GM12891 (cell line): ENCODE data around the gene PCSK5.

Experiments
- POLR2A ChIP-seq: IDR thresholded peaks from 2 replicates; pipeline ENCODE4 v1.6.1; 2011; ENCODE audit warnings: low read depth, low read length, control low read depth
- POLR2AphosphoS5 ChIP-seq: IDR thresholded peaks from 2 replicates; pipeline ENCODE4 v1.6.1; 2011; ENCODE audit warnings: low read depth, low read length, control low read depth
- POU2F2 ChIP-seq: IDR thresholded peaks from 2 replicates; pipeline ENCODE4 v1.6.1; 2011; ENCODE audit warnings: low read depth, mild to moderate bottlenecking, control low read depth, low read length, moderate library complexity
- SPI1 ChIP-seq: IDR thresholded peaks from 2 replicates; pipeline ENCODE4 v1.6.1; 2011; ENCODE audit warnings: low read depth, low read length, control low read depth
- TAF1 ChIP-seq: IDR thresholded peaks from 2 replicates; pipeline ENCODE4 v1.6.1; 2011; ENCODE audit warnings: low read depth, low read length, control low read depth

DNA sequence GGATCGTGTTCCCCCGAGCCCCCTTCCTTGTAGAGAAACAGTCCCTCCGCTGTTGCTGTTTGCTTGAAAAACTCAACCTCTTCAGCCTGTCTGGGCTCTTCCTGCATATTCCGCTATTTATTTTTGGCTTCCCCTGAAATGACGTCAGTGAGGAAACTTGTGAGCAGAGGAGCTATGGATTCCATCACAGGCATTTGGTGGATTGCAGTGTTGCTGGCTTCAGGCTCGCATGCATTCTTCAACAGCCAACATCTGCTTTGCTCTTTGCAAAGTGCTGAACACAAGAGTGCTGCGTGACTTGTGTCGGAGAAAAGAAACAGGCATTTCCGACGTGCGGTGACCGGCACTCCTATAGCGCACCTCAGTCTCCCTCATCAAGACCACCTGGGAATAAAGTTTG, 271.1 kb downstream of the PCSK5 start:
- no peak for TF ChIP-seq POLR2AphosphoS5
- no peak for TF ChIP-seq POLR2A
- TF ChIP-seq SPI1 = no peak
- no peak for TF ChIP-seq TAF1
- no peak for TF ChIP-seq POU2F2
